OCI-LY1 (cell line): ENCODE results near the gene SMG9.

Source experiments
- H2AFZ ChIP-seq: fragments of 200-600 bp; sonication (generic), shearing (Covaris generic); 2 replicates; pipeline ENCODE4 v1.6.0; 2014; ENCODE audit warnings: antibody characterized with exemption, mild to moderate bottlenecking, low read length
- H3F3A ChIP-seq: fragments of 200-600 bp; sonication (generic), shearing (Covaris generic); 2 replicates; pipeline ENCODE4 v1.6.0; 2014; ENCODE audit warnings: mild to moderate bottlenecking, antibody characterized with exemption, low read length, moderate library complexity; ENCODE audit not compliant: insufficient read depth
- H3K27ac ChIP-seq: fragments of 200-600 bp; sonication (generic); 2 replicates; pipeline ENCODE4 v1.5.1; 2014; ENCODE audit warnings: low read length, mixed run types, mild to moderate bottlenecking, low read depth; ENCODE audit not compliant: poor library complexity, severe bottlenecking
- H3K27me3 ChIP-seq: fragments of 200-600 bp; sonication (generic); 2 replicates; pipeline ENCODE4 v1.6.0; 2014; ENCODE audit warnings: antibody characterized with exemption, mild to moderate bottlenecking, low read length, moderate library complexity; ENCODE audit not compliant: insufficient read depth
- H3K36me3 ChIP-seq: fragments of 200-600 bp; sonication (generic); 2 replicates; pipeline ENCODE4 v1.6.1; 2014; ENCODE audit warnings: mild to moderate bottlenecking, antibody characterized with exemption, low read length, moderate library complexity, mixed read lengths; ENCODE audit not compliant: insufficient read depth
- H3K4me1 ChIP-seq: fragments of 200-600 bp; sonication (generic); 2 replicates; pipeline ENCODE4 v1.5.1; 2014; ENCODE audit warnings: mild to moderate bottlenecking, low read length, moderate library complexity; ENCODE audit not compliant: insufficient read depth, severe bottlenecking
- H3K4me2 ChIP-seq: fragments of 200-600 bp; sonication (generic), shearing (Covaris generic); 2 replicates; pipeline ENCODE4 v1.6.1; 2014; ENCODE audit warnings: low read length
- H3K4me3 ChIP-seq: fragments of 200-600 bp; sonication (generic); 2 replicates; pipeline ENCODE4 v1.5.1; 2014; ENCODE audit warnings: low read length, low read depth, mild to moderate bottlenecking, mixed read lengths; ENCODE audit not compliant: poor library complexity, severe bottlenecking
- H3K79me2 ChIP-seq: fragments of 200-600 bp; shearing (Covaris generic); 2 replicates; pipeline ENCODE4 v1.6.1; 2016; ENCODE audit warnings: mixed run types, low read length, mixed read lengths; ENCODE audit not compliant: insufficient read depth
- H3K9ac ChIP-seq: fragments of 200-600 bp; sonication (generic), shearing (Covaris generic); 2 replicates; pipeline ENCODE4 v1.6.1; 2014; ENCODE audit warnings: mild to moderate bottlenecking, low read length, mixed read lengths
- H3K9me2 ChIP-seq: fragments of 200-600 bp; sonication (generic), shearing (Covaris generic); 2 replicates; pipeline ENCODE4 v1.6.1; 2014; ENCODE audit warnings: low read depth, mild to moderate bottlenecking, low read length, mixed read lengths
- H3K9me3 ChIP-seq: fragments of 200-600 bp; shearing (Covaris generic); 2 replicates; pipeline ENCODE4 v1.6.1; 2014; ENCODE audit warnings: low read length, mixed read lengths
- H4K20me1 ChIP-seq: fragments of 200-600 bp; sonication (generic), shearing (Covaris generic); 2 replicates; pipeline ENCODE4 v1.6.0; 2016; ENCODE audit warnings: mild to moderate bottlenecking, low read length; ENCODE audit not compliant: insufficient read depth
- EZH2 ChIP-seq: fragments of 200-600 bp; sonication (generic), shearing (Covaris generic); IDR thresholded peaks from 2 replicates; pipeline ENCODE4 v1.8.0; 2017; ENCODE audit warnings: borderline replicate concordance, mixed run types, mild to moderate bottlenecking, antibody characterized with exemption, low read length, moderate library complexity, mixed read lengths
- TF ChIP-seq, protein P1 (sequence below): fragments of 200-600 bp; sonication (generic), shearing (Covaris generic); IDR thresholded peaks from 2 replicates; pipeline ENCODE4 v1.5.1; 2017; ENCODE audit warnings: mild to moderate bottlenecking, antibody characterized with exemption, low read length, moderate library complexity, mixed read lengths

SMG9 gene

DNA sequence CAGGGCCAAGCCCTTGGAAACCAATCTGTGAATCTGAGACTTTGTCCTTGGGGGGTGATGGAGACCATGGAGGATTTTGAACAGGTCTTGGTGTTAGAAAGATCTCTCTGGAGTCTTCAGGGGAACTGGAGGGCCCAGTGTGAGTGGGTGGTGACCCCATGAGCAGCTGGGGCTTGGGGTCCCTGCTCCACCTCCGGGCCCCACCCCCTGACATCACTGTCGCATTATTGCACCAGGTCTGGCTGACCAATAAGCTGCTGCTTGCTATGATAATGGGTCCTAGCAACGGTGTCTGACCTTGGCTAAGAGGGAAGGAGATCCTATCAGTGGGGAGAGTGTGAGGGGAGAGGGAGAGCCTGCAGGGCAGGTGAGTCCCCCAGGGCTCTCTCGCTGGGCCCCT lies 39.0 kb downstream of the SMG9 start, which contains the start of gene IRGC:
TSS of gene IRGC (plus strand) at position 301 of the 400 bp plus-strand sequence. CDS start 2,483 bp downstream, outside the sequence.
- no peak within 1 kb of the TSS for H2AFZ ChIP-seq
- no peaks in the 10 kb centered on the region for H3F3A ChIP-seq
- H3K27ac ChIP-seq = no peak within 1 kb of the TSS
- H3K4me2 ChIP-seq = no peak within 1 kb of the TSS
- H3K79me2 ChIP-seq = no peaks in the 10 kb centered on the region
- no peaks in the 10 kb centered on the region for H3K36me3 ChIP-seq
- H3K9me2 ChIP-seq = no peaks in the 10 kb centered on the region
- no peaks in the 10 kb centered on the region for H4K20me1 ChIP-seq
- H3K4me3 ChIP-seq = no peak within 1 kb of the TSS
- H3K27me3 ChIP-seq = no peaks in the 10 kb centered on the region
- H3K9ac ChIP-seq = no peak within 1 kb of the TSS
- H3K9me3 ChIP-seq = no peaks in the 10 kb centered on the region
- TF ChIP-seq, protein P1, sequence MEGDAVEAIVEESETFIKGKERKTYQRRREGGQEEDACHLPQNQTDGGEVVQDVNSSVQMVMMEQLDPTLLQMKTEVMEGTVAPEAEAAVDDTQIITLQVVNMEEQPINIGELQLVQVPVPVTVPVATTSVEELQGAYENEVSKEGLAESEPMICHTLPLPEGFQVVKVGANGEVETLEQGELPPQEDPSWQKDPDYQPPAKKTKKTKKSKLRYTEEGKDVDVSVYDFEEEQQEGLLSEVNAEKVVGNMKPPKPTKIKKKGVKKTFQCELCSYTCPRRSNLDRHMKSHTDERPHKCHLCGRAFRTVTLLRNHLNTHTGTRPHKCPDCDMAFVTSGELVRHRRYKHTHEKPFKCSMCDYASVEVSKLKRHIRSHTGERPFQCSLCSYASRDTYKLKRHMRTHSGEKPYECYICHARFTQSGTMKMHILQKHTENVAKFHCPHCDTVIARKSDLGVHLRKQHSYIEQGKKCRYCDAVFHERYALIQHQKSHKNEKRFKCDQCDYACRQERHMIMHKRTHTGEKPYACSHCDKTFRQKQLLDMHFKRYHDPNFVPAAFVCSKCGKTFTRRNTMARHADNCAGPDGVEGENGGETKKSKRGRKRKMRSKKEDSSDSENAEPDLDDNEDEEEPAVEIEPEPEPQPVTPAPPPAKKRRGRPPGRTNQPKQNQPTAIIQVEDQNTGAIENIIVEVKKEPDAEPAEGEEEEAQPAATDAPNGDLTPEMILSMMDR = no peak
- no peak for TF ChIP-seq EZH2
- H3K4me1 ChIP-seq = no peaks in the 10 kb centered on the region

DNA sequence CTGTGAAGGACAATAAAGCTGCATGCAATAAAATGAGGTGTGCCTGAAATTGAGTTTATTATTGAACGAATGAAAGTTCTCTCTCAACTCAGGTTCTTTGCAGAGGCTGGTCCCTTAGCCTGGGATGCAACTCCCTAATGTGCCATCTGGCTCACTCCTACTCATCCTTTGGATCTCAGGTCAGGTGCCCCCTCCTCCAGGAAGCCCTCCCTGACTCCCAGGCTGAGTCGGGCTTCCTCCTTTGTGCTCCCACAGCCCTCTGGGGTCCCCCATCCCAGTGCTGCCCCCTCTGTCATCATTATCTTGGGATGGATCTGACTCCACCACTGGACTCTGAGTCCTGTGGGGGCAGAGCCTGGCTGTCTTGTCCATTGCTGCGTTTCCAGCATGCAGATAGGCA lies 41.6 kb downstream of the SMG9 start:
- H3K27ac ChIP-seq = no peak overlapping the region
- no peak overlapping the region for H3K4me3 ChIP-seq
- 0 out of 2 replicates have a peak, but pooled peaks cover 3% of the 10 kb centered on the region for H3K9me3 ChIP-seq
- no peaks in the 10 kb centered on the region for H3K4me1 ChIP-seq
- H3K9ac ChIP-seq = no peak overlapping the region
- H3K4me2 ChIP-seq = no peak overlapping the region
- no peaks in the 10 kb centered on the region for H3K27me3 ChIP-seq
- no peaks in the 10 kb centered on the region; the same call in 1 of the 2 replicates for H3K36me3 ChIP-seq
- no peaks in the 10 kb centered on the region for H3K9me2 ChIP-seq
- H2AFZ ChIP-seq = no peak overlapping the region
- no peaks in the 10 kb centered on the region for H3K79me2 ChIP-seq
- no peaks in the 10 kb centered on the region for H3F3A ChIP-seq
- H4K20me1 ChIP-seq = no peaks in the 10 kb centered on the region
- no peak for TF ChIP-seq EZH2
- TF ChIP-seq, protein P1 = no peak

DNA sequence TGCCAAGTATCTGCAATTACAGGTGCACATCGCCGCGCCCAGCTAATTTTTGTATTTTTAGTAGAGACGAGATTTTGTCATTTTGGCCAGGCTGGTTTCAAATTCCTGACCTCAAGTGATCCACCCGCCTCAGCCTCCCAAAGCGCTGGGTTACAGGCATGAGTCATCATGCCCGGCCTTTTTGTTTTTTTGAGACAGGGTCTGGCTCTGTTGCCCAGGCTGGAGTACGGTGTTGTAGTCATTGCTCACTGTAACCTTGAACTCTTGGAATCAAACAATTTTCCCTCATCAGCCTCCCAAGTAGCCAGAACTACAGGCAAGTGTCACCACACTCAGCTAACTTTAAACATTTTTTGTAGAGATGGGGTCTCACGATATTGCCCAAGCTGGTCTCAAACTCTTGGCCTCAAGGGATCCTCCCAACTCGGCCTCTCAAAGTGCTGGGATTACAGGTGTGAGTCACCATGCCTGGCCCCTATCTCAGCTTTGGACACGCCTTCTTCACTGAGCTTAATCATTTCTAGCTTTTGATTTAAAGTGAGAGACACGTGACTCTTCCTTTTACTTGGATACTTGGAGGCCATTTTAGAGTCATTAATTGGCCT lies 42.9 kb downstream of the SMG9 start:
- Histone ChIP-seq H3K4me2 (no peak overlapping the region), H2AFZ (no peak overlapping the region), H3F3A (no peaks in the 10 kb centered on the region), H3K9me3 (0 out of 2 replicates have a peak, but pooled peaks cover 3% of the 10 kb centered on the region), H3K27me3 (no peaks in the 10 kb centered on the region), H3K27ac (no peak overlapping the region), H3K9ac (no peak overlapping the region), H3K4me1 (no peaks in the 10 kb centered on the region), H3K79me2 (no peaks in the 10 kb centered on the region), H3K4me3 (no peak overlapping the region), H4K20me1 (no peaks in the 10 kb centered on the region), H3K9me2 (no peaks in the 10 kb centered on the region), H3K36me3 (no peaks in the 10 kb centered on the region; the same call in 1 of the 2 replicates)
- no peak for TF ChIP-seq EZH2
- TF ChIP-seq, protein P1 = no peak
